CD4-positive, alpha-beta T cell treated with Interleukin-1 beta for 1 hour (primary cell): Measurements from ENCODE around the gene CITED4.

Experiments used
- DNase-seq, 2 donors: peaks; one replicate each; pipeline ENCODE4 v3.0.0-alpha.2; 2020 to 2022

The CITED4 gene

GRCh38 chr1:40831001-40831732, 31.0 kb downstream of the CITED4 start:
- no peak for DNase-seq

- no peak for DNase-seq
Measured at GRCh38 chr1:40830419-40830943, 31.7 kb downstream of the CITED4 start.

GRCh38 chr1:40829631-40830245, 32.4 kb downstream of the CITED4 start:
- DNase-seq, result no peak

- no peak for DNase-seq
Measured at GRCh38 chr1:40825996-40826395, 36.2 kb downstream of the CITED4 start.

- DNase-seq, result peak in 1 of 2 donors; percentile 12
Measured at GRCh38 chr1:40825435-40825788, 36.8 kb downstream of the CITED4 start.

- no peak for DNase-seq
Measured at GRCh38 chr1:40824591-40825434, 37.4 kb downstream of the CITED4 start.

- no peak for DNase-seq
Measured at GRCh38 chr1:40823983-40824382, 38.2 kb downstream of the CITED4 start.

GRCh38 chr1:40823345-40823744, 38.8 kb downstream of the CITED4 start:
- DNase-seq, result no peak

- no peak for DNase-seq
Measured at GRCh38 chr1:40822890-40823289, 39.3 kb downstream of the CITED4 start.

- no peak for DNase-seq
Measured at GRCh38 chr1:40820911-40821693, 41.1 kb downstream of the CITED4 start.

- DNase-seq, result no peak
Measured at GRCh38 chr1:40820251-40820797, 41.8 kb downstream of the CITED4 start.

- no peak for DNase-seq
Measured at GRCh38 chr1:40819101-40819500, 43.1 kb downstream of the CITED4 start.

- DNase-seq, result peak; percentile 91
Measured at GRCh38 chr1:40818264-40818961, 43.8 kb downstream of the CITED4 start.

GRCh38 chr1:40817791-40818263, 44.3 kb downstream of the CITED4 start:
- DNase-seq, result peak in 1 of 2 donors; percentile 43

- DNase-seq, result no peak
Measured at GRCh38 chr1:40815420-40815819, 46.7 kb downstream of the CITED4 start.
